DMS114 treated with DMSO at 0.1 percent for 48 hours (cell line): ENCODE measurements around the gene RHO.
"Not testable (repeated sequence)": the region's sequence is repeated elsewhere in the genome, so short reads cannot be mapped to it uniquely, and the experiment has no call there.

Experiments used
- DNase-seq: peaks from one replicate; lab custom pipeline; 2025; ENCODE audit not compliant: unreplicated experiment; lab: John Stamatoyannopoulos, UW

RHO gene

GRCh38 chr3:129528589-129529100 lies at the start of gene RHO:
Gene RHO (plus strand): TSS chr3:129528639. CDS start chr3:129528734, 95 bp downstream.
- no peak for DNase-seq

DNA sequence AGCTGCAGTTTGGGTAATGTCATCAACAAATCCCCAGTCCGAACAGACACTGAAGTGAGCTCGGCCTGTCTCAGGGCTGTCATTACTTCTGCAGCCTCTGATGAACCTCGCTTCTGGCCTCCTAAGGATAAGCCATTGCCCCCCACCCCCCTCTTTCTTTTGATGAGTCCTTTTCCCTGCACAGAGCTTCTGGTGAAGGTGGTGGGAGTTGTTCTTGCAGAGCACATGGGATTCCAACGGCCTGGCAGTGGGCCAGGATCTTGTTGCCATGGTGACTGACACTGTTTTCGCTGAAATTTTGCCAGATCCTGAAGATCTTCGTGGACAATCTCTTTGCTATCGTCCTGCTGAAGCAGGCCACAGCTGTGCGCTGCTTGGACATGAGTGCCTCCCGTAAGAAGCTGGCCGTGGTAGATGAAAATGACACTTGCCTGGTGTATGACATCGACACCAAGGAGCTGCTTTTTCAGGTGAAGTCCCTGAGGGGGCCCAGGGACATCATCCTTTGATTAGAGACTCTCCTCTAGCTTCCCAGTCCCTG lies 47.1 kb upstream of the RHO start:
- DNase-seq, result not testable (repeated sequence)

GRCh38 chr3:129481766-129482332 lies 46.6 kb upstream of the RHO start:
- no peak for DNase-seq

- no peak for DNase-seq
Measured at GRCh38 chr3:129482721-129483120, 45.7 kb upstream of the RHO start.

DNA sequence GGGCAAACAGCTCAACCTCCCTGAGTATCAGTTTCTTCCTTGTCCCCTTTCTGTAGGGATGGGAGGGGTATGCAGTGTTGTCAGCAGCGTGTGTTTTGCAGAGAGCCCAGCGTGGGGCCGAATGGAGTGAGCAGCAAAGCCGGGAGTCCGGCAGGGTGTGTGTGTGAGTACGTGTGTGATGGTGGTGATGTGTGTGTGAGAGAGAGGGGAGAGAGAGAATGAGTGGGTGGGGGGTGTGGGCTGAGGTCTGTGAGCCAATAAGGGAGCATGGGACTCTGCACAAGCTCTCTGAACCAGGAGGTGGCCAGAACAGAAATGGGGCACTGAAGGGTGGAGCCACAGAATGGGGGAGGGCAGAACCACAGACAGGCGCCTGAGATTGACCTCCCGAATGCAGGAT lies 44.6 kb upstream of the RHO start:
- no peak for DNase-seq

DNA sequence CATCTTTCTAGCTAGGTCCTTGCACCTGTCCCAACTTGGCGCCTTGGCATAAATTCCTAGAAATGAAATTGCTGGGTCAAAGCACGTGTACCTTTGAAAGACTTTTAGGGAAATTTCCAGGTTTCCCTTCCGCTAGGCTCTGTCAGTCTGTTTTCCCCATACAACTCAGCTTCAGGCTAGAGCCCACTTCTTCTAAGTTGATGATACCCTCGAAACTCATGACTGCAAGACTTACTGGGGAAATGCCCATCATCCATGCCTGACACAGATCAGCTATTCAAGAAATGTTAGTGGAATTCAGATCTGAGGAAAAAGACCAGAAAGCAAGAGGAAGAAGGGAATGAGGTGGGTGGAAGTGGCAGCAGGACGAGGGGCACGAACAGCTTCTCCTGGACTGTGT lies 43.3 kb upstream of the RHO start:
- not testable (repeated sequence) for DNase-seq

DNA sequence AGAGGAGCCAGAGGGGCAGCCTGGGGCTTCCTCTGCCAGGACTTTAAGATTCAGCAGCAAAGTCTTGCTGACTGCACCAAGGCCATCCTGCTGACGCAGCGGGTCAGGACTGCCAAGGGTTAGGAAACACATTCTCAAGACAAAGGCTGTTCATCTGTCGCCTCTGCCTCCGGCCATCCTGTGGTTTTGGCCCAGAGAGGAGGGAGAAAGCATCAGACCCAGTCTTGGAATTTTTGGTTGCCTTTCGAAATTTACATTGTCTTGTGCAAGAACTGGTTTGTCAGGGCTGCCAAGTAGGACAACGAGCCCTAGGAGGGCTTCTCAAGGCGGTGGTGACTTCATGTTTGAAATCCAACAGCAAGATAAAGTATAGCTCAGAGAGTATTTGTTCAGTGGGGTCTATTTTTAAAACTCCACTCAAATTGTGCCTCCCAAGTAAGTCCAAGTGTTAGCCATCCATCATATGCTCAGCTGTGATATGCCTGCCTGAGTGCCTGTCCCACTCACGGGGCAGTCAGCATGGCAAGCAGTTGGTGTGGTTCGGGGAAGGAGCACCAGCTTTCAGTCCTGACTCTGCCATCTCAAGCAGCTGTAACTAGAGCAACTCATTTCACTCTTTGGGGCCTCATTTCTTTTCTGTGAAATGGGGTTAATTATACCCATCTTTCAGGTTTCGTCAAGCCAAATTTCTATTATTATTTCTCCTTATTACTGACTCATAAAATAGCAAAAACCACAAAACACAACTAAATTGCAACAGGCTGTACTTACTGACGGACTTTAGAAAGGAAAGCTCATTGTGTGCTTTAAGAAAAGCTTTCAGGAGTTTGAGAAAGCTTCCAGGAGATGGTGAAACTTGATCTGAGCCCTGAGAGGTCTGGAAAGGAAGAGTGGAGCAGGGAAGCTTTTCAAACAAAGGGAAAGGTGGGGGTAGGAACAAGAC lies 42.4 kb upstream of the RHO start:
- no peak for DNase-seq

GRCh38 chr3:129486664-129487035 lies 41.8 kb upstream of the RHO start:
- no peak for DNase-seq

DNA sequence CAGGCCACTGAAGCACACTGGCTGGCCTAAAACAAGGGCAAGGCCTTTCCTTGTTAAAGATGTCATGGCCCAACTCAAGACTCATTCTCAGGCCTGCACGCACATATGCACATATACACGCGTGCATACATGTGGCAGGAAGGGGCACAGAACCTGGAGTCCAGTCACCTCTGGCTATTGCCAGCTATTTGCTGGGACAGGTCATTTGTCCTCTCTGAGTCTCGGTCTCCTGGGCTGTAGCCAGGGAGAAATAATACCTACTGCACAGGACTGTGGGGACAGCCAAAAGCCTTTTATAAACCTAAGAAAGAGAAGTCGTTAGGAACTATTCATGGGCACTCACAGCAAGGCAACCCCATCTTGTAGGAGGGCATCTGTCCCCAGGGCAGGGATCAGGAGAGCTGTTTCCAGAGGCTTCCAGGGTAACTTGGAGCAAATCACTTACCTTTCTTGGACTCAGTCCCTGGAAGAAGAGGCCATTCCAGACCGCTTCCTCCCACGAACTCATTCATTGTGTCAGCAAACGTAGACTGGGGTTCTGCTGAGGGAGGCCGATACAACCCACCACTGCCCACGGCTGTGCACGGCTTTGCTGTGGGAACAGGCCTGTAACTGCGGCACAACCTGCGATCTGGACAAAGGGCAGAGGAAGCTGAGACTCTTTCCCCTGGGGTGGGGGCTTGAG lies 41.1 kb upstream of the RHO start:
- DNase-seq, result no peak

DNA sequence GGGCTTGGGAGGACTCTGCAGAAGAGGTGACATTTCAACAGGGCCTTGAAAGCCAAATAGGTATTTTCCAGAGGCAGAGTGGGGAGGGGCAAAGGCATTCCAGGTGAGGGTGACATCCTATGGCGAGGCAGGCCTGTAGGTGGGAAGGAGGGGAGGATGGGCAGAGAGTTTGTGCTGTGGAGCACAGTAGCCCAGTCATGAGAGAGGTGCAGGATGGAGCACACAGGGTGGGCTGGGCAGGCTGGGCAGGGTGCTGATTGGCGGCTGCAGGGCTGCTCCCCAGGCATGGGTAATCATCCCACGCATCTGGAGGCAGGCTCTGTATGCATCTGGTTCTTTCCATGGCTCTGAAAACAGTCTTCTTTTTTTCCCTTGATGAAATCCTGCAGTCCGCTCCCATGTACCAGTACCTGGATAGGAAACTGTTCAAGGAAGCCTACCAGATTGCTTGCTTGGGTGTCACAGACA lies 40.5 kb upstream of the RHO start:
- not testable (repeated sequence) for DNase-seq

- DNase-seq, result not testable (repeated sequence)
Measured at GRCh38 chr3:129489258-129489657, 39.2 kb upstream of the RHO start.

GRCh38 chr3:129490273-129490675 lies 38.2 kb upstream of the RHO start:
- peak; percentile 51 for DNase-seq

DNA sequence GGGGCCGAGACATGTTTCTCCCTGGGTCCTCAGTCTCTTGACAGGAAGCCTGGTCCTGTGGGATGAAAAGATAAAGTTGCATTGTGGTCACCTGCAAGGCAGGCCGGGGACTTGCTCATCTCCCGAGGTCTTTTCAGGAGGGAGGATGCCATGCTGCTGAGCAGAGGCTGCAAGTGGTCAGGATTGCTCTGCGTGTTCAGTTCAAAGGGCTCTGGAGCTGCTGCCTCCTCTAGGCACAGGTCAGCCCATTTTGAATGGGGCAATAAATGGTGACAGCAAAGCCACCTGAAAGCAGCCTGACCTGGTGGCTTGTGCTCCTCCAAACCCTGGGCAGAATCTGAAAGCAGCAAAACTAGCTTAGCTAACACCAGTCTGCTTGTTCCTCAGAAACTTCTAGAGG lies 37.4 kb upstream of the RHO start:
- not testable (repeated sequence) for DNase-seq

GRCh38 chr3:129491794-129492193 lies 36.6 kb upstream of the RHO start:
- DNase-seq, result no peak

- no peak for DNase-seq
Measured at GRCh38 chr3:129492691-129493090, 35.7 kb upstream of the RHO start.

- no peak for DNase-seq
Measured at GRCh38 chr3:129493206-129493605, 35.2 kb upstream of the RHO start.

DNA sequence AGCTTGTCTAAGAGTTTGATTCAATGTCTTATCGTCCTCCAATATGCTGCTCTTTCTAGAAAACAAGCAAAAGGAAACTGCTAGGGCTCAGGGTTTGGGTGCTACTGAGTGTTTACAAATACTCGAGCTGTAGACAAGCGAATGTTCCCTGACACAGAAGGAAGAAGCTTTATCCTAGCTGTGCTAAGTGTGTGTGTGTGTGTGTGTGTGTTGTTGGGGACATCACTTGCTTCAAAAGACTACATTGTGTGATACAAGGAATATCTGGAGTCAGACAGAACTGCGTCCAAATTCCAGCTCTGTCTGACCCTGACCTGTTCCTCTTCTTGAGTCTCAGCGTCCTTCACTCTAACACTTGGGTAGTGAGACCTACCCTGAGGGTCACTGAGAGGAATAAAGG lies 33.9 kb upstream of the RHO start:
- not testable (repeated sequence) for DNase-seq

GRCh38 chr3:129495006-129495639 lies 33.3 kb upstream of the RHO start:
- DNase-seq, result not testable (repeated sequence)

DNA sequence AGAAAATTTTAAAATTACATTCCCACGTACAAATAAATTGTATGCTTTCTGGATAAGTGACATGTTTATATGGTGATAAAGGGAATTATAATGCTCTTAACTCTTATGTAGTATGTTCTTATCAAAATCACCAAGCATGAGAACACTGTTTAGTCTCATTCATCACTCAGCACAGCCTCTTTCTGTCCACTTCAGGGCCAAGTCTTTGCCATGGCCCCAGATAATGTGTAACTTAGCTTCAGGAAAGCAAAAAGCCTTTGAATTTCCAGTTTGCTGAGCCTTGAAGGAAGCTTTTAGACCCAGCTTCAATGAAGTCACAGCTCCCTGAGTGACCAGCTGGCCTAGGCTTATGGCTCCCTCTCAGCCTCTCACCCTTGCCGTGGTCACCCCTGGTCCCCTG lies 30.6 kb upstream of the RHO start:
- not testable (repeated sequence) for DNase-seq

DNA sequence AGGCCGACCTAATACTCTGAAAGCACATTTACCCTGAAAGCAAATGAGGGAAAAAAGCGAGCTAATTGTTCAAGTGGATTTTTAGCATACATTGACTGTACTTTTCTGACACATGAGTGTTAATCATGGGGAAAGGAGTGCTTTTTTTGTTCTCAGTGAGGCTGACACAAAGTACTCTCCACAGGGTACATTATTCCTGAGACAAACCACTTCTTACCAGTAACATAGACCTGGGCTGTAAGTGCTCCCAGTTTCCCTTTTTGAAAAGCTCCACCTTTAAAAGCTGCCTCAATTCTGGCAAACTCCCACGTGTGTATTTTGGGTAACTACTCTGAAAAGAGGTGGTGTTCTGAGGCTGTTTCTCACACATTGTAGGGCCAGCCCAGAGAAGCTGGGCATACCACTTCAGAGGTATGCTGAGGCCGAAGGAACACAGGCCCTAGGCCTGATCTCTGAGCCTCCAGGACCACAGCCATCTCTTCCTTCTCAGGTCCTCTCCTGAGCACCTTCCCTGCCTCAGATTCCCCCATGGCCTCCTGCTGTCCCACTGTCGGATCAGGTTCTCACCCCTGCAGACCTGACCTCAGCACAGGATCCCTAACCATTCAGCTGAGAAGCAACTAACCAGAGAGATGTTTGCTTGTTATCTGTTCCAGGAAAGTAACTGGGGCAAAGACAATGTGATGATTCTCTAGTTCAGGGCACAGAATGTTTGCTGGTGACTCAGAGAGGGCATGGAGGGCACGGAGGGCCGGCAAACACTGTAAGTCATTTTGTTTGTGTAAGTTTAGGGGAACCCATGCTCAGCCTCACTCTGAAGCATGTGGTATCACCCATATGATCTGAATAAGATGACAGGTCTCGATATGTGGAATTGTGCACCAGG lies 29.6 kb upstream of the RHO start:
- DNase-seq, result not testable (repeated sequence)
